ENCODE data around the gene RAD51B. TPM values are rescaled to one million over a fixed set of nuclear protein-coding genes. Genes with fewer than 3 reads are reported as not detected.

The RAD51B gene
- polyA plus RNA-seq, 4 donors, result 10.6 to 13.2 (median 11.3) TPM

GRCh38 chr14:68137704-68138619, 318.4 kb downstream of the RAD51B start:
- DNase-seq (ENCODE audit: low read depth in 4 of 4, low spot score in 2 of 4), result peak in 3 of 4 donors; percentile 50 to 82 (median 56)

GRCh38 chr14:68139431-68140075, 320.0 kb downstream of the RAD51B start:
- DNase-seq (ENCODE audit: low read depth in 4 of 4, low spot score in 2 of 4), result no peak

GRCh38 chr14:68140076-68140741, 320.6 kb downstream of the RAD51B start:
- DNase-seq (ENCODE audit: low read depth in 4 of 4, low spot score in 2 of 4), result peak in 3 of 4 donors; percentile 65 to 73 (median 66)

GRCh38 chr14:68140806-68141205, 321.2 kb downstream of the RAD51B start:
- no peak for DNase-seq (ENCODE audit: low read depth in 4 of 4, low spot score in 2 of 4)

DNA sequence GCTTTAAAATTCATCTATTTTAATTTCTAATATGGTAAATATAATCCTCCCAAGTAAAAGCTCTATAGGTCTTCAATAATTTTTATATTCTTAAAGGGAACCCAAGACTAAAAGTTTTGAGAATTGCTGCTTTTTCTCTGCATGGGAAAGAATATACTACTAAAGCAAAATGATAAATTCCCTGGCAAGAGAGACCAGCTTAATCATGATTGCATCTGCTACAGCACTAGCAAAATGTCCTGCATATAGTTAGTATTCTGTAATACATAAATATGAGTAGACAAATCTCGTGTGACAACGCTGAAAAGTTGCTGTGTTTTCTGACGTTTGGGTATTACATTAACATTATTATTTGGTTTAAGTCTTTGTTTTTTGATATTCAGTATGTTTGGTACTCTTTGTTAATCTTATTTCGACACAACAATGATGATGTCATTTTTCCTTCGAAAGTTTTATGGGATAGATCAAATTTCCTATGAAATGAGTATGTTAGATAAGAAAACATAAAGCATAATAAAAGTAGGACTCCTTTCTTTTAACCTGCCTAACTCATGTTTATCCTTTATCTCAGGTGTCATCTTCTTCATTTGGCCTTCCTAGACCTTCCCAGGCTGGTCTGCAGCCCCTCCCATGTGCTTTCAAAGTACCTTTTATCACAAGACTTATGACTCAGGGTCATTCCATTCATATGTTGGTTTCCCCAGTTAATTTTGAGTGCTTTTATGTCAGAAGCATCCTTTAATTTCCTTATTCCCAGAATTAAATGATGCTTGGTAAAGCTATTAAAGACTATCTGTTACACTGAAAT, 321.9 kb downstream of the RAD51B start:
- DNase-seq (ENCODE audit: low read depth in 4 of 4, low spot score in 2 of 4), result no peak

DNA sequence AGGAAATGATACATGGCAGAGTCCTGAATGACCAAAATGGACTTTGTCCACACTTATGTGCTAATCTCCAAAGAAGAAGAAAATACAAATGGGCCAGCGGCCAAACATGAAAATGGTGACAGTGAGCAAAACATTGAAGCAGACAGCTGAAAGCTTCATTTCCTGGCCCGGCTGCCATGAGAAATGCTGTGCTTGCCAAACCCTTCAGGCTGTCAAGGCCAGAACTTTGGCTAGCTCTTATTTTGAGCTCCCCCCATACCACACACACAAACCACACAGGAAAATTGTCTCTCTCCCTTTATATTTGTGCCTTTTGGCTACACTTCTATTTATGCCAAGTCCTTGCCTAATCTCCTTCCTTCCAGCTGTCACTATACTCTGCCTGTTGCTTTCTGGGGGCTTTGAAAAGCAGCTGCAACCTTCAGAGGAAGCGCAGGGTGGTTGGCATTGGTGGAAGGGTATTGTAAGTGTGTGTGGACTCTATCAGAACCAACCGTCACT, 323.8 kb downstream of the RAD51B start:
- no peak for DNase-seq (ENCODE audit: low read depth in 4 of 4, low spot score in 2 of 4)

- no peak for DNase-seq (ENCODE audit: low read depth in 4 of 4, low spot score in 2 of 4)
Measured at GRCh38 chr14:68144051-68144681, 324.6 kb downstream of the RAD51B start.

GRCh38 chr14:68145036-68145435, 325.5 kb downstream of the RAD51B start:
- no peak for DNase-seq (ENCODE audit: low read depth in 4 of 4, low spot score in 2 of 4)

DNA sequence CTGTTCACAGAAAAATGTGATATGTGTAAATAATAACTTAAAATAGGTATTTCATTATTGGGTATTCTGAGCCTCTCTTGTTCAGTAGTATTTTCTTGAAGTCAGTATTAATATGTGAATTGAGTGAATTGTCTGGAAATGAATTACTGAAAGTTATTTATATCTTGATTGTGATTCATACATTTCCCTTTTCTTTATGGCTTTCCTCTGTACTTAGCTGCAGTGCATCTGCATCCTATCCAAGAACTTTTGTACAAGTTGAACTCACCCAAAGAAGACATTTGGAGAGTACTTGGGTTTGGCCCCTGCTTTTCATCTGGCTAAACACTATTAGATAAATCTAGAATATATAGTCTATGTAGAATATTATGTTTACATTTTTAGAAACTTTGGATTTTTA, 326.0 kb downstream of the RAD51B start:
- no peak for DNase-seq (ENCODE audit: low read depth in 4 of 4, low spot score in 2 of 4)

DNA sequence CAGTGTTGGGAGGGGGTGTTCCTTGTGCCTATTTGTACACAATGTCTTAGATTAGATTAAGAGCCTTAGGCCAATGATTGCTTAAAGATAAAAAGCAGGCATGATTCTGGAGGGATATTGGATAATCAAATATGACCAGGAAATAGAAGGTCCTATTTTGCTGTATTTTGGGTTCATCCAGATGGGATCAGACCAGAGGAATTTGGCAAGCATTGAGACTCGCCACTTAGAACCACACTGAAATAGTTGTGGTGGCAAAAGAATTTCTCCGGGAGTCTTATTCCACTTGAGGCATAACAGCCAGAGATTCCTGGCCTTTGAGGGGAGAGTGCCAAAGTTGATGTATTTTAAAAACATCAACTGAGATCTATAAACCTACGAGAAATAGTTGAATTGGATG, 327.2 kb downstream of the RAD51B start:
- no peak for DNase-seq (ENCODE audit: low read depth in 4 of 4, low spot score in 2 of 4)

GRCh38 chr14:68147303-68147702, 327.7 kb downstream of the RAD51B start:
- DNase-seq (ENCODE audit: low read depth in 4 of 4, low spot score in 2 of 4), result no peak

DNA sequence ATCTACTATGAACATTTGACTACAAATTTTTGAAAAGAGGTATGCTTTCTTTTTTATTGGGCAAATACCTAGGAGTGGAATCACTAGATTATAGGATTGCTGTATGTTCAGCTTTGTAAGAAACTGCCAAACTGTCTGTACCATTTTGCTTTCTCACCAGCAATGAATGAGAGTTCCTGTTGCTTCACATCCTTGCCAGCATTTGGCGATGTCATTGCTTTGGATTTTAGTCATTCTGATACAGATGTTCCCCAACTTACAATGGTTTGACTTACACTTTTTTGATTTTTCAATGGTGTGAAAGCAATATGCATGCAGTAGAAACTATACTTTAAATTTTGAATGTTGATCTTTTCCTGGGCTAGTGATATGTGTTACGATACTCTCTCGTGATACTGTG, 328.7 kb downstream of the RAD51B start:
- no peak for DNase-seq (ENCODE audit: low read depth in 4 of 4, low spot score in 2 of 4)

DNA sequence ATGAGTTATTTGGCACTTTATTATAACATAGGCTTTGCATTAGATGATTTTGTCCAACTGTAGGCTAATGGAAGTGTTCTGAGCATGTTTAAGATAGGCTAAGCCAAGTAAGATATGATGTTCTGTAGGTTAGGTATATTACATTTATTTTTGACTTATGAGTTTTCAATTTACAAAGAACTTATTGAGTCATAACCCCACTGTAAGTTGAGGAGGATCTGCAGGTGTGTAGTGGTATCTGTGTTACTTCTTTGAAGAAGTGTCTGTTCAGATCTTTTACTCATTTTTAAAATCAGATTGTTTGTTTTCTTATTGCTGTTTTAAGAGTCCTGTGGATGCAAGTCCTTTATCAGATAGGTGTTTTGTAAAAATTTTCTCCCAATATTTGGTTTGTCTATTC, 329.2 kb downstream of the RAD51B start:
- DNase-seq (ENCODE audit: low read depth in 4 of 4, low spot score in 2 of 4), result no peak

DNA sequence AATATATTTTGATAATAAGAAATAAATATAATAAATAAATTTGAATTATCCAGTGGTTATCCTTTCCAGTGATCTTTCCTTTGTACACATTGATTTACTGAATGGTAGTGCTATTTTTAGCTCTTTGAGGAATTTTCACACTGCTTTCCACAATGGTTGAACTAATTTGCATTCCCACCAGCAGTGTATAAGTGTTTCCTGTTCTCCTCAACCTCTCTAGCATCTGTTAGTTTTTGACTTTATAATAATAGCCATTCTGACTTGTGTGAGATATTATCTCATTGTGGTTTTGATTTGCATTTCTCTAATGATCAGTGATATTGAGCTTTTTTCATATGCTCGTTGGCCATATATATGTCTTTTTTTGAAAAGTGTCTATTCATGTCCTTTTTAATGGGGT, 333.7 kb downstream of the RAD51B start:
- no peak for DNase-seq (ENCODE audit: low read depth in 4 of 4, low spot score in 2 of 4)

- DNase-seq (ENCODE audit: low read depth in 4 of 4, low spot score in 2 of 4), result no peak
Measured at GRCh38 chr14:68154275-68154674, 334.7 kb downstream of the RAD51B start.

DNA sequence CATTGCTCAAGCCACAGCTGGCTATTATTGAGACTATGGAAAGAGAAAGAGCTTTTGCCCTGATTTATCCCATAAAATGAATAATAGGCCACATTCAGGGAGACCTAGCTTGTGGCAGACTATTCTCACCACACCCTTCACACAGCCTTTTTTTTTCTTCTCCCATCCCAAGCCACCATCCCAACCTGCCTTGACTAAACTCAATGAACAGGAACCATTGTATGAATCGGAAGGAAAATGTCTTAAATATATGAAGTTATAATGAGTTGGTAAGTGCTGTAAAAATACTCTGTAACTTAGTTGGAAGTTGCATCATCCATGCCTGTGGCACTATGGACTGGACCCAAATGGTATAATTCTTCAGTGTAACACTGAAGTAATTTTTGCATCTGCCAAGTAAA, 338.4 kb downstream of the RAD51B start:
- DNase-seq (ENCODE audit: low read depth in 4 of 4, low spot score in 2 of 4), result no peak

DNA sequence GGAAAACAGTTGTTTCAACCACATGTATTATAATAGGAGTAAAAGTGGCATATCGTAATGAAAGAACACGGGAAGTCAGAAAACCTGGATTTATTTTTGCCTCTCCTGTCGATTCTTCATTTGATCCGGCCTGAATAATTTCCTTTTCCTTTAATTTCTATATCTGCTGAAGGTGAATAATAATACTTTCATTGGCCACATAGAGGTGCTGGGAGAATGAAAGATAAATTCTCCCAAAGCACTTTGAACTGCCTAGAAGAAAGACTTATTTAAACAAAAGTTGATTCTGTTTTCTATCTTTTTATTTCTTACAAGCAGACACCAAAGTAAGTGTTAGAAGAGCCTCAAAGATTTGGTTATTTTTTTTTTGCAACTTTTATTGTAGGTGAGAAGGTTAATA, 339.1 kb downstream of the RAD51B start:
- DNase-seq (ENCODE audit: low read depth in 4 of 4, low spot score in 2 of 4), result no peak

- no peak for DNase-seq (ENCODE audit: low read depth in 4 of 4, low spot score in 2 of 4)
Measured at GRCh38 chr14:68159701-68160633, 340.4 kb downstream of the RAD51B start.
